ENCODE results near the gene PRH2. TPM values are rescaled to one million over a fixed set of nuclear protein-coding genes. Genes with fewer than 3 reads are reported as not detected.

Gene PRH2
- total and polyA plus RNA-seq, 2 experiments from 2014 or later, result not detected

DNA sequence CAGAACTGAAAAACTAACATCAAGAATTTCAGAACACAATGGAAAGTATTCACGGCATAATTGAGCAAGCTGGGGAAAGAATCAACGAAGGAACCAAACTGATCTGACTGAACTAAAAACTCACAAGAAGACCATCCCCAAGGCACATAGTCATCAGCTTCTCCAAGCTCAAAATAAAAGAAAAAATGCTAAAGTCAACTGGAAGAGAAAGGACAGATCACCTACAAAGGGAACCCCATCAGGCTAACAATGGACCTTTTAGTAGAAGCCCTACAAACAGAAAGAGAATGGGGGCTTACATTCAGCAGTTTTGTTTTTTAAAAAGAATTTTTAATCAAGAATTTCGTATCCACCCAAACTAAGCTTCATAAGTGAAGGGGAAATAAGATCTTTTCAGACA is 45.9 kb downstream of the PRH2 start:
- no peak for TF ChIP-seq EZH2 (IDR thresholded peaks at IDR 0.05; ENCODE audit: borderline replicate concordance)
- TF ChIP-seq, protein P1, sequence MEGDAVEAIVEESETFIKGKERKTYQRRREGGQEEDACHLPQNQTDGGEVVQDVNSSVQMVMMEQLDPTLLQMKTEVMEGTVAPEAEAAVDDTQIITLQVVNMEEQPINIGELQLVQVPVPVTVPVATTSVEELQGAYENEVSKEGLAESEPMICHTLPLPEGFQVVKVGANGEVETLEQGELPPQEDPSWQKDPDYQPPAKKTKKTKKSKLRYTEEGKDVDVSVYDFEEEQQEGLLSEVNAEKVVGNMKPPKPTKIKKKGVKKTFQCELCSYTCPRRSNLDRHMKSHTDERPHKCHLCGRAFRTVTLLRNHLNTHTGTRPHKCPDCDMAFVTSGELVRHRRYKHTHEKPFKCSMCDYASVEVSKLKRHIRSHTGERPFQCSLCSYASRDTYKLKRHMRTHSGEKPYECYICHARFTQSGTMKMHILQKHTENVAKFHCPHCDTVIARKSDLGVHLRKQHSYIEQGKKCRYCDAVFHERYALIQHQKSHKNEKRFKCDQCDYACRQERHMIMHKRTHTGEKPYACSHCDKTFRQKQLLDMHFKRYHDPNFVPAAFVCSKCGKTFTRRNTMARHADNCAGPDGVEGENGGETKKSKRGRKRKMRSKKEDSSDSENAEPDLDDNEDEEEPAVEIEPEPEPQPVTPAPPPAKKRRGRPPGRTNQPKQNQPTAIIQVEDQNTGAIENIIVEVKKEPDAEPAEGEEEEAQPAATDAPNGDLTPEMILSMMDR (IDR thresholded peaks at IDR 0.05; ENCODE audit: poor library complexity), result no peak
- no peak for TF ChIP-seq EZH2phosphoT487 (IDR thresholded peaks at IDR 0.05; ENCODE audit: low read depth, severe bottlenecking, unreplicated experiment)
- Histone ChIP-seq H3K4me3 (no peak overlapping the region), H2AFZ (no peak overlapping the region), H3K36me3 (replicated peaks; ENCODE audit: insufficient read depth, low read depth) (no peaks in the 10 kb centered on the region), H3K9me2 (replicated peaks; ENCODE audit: insufficient read depth) (no peaks in the 10 kb centered on the region), H3K4me1 (ENCODE audit: insufficient read depth) (no peaks in the 10 kb centered on the region), H3K9me3 (ENCODE audit: low read depth) (no peaks in the 10 kb centered on the region), H4K20me1 (ENCODE audit: insufficient read depth, poor library complexity, severe bottlenecking) (no peaks in the 10 kb centered on the region), H3K27ac (no peak overlapping the region), H3K79me2 (peaks cover 21% of the 10 kb centered on the region), H3K4me2 (no peak overlapping the region), H3K27me3 (no peaks in the 10 kb centered on the region)
- WGBS (ENCODE audit: low lambda C conversion rate, missing lambda C conversion rate), result 83% methylated on average over 3 of the region's 3 CpGs
- DNase-seq (ENCODE audit: low spot score), result no peak

DNA sequence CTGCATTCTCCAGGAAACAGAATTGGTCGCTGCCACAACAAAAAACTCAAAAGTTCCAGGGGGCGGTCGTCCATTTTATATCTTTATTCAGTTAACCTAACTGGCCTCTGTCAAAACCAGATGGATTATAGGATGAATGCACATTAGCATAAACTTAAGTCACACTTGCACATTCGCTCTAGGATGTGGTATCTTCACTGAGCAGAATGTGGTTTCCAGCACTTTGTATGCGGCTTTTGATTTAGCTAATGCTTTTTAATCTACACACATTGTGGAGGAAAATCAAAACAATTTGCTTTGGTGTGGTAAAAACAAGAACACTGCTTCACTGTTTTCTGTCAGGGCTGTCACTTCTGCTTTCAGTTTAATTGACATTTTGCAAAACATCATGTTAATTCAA is 53.2 kb downstream of the PRH2 start:
- H3K4me1 ChIP-seq (ENCODE audit: insufficient read depth), result no peaks in the 10 kb centered on the region
- 95% methylated on average over 5 of the region's 5 CpGs for WGBS (ENCODE audit: low lambda C conversion rate, missing lambda C conversion rate)
- no peaks in the 10 kb centered on the region for H4K20me1 ChIP-seq (ENCODE audit: insufficient read depth, poor library complexity, severe bottlenecking)
- no peak for DNase-seq (ENCODE audit: low spot score)
- no peak overlapping the region for H2AFZ ChIP-seq
- H3K27ac ChIP-seq, result no peak overlapping the region
- no peaks in the 10 kb centered on the region for H3K36me3 ChIP-seq (replicated peaks; ENCODE audit: insufficient read depth, low read depth)
- no peak for TF ChIP-seq EZH2 (IDR thresholded peaks at IDR 0.05; ENCODE audit: borderline replicate concordance)
- no peak for TF ChIP-seq EZH2phosphoT487 (IDR thresholded peaks at IDR 0.05; ENCODE audit: low read depth, severe bottlenecking, unreplicated experiment)
- TF ChIP-seq, protein P1 (IDR thresholded peaks at IDR 0.05; ENCODE audit: poor library complexity), result no peak
- H3K79me2 ChIP-seq, result peaks cover 11% of the 10 kb centered on the region
- no peaks in the 10 kb centered on the region for H3K27me3 ChIP-seq
- H3K4me3 ChIP-seq, result no peak overlapping the region
- no peak overlapping the region for H3K4me2 ChIP-seq
- H3K9me2 ChIP-seq (replicated peaks; ENCODE audit: insufficient read depth), result no peaks in the 10 kb centered on the region
- H3K9me3 ChIP-seq (ENCODE audit: low read depth), result no peaks in the 10 kb centered on the region

Other genes with a start within 250 kb of the PRH2 start
- 66.7 and 83.4 TPM in 2 replicates for gene YBX3, start 205.9 kb upstream of the PRH2 start, total RNA-seq
- 218 and 237 TPM in 2 replicates for gene YBX3, start 205.9 kb upstream of the PRH2 start, polyA plus RNA-seq
- gene TAS2R7, start 126.6 kb upstream of the PRH2 start, total RNA-seq, result not detected in 2 replicates
- gene TAS2R7, start 126.6 kb upstream of the PRH2 start, polyA plus RNA-seq, result not detected in 2 replicates
- gene TAS2R8, start 122.0 kb upstream of the PRH2 start, total RNA-seq, result not detected in 2 replicates
- gene TAS2R8, start 122.0 kb upstream of the PRH2 start, polyA plus RNA-seq, result not detected in 2 replicates
- gene TAS2R9, start 119.1 kb upstream of the PRH2 start, total RNA-seq, result 0.13 TPM in 1 of 2 replicates, not detected in the other
- gene TAS2R9, start 119.1 kb upstream of the PRH2 start, polyA plus RNA-seq, result not detected in 2 replicates
- 1.5 and 1.8 TPM in 2 replicates for gene TAS2R10, start 102.9 kb upstream of the PRH2 start, total RNA-seq
- gene TAS2R10, start 102.9 kb upstream of the PRH2 start, polyA plus RNA-seq, result not detected in 2 replicates
- 2.5 and 6.4 TPM in 2 replicates for gene PRR4, start 79.8 kb upstream of the PRH2 start, total RNA-seq
- 3.6 and 3.9 TPM in 2 replicates for gene PRR4, start 79.8 kb upstream of the PRH2 start, polyA plus RNA-seq
- 17.5 and 19.0 TPM in 2 replicates for gene PRH1, start 45.0 kb upstream of the PRH2 start, total RNA-seq
- 12.3 and 25.4 TPM in 2 replicates for gene PRH1, start 45.0 kb upstream of the PRH2 start, polyA plus RNA-seq
- 2.1 and 3.2 TPM in 2 replicates for gene TAS2R13, start 19.7 kb upstream of the PRH2 start, total RNA-seq
- not detected in 2 replicates for gene TAS2R13, start 19.7 kb upstream of the PRH2 start, polyA plus RNA-seq
- 5.6 and 6.6 TPM in 2 replicates for gene TAS2R14, start 10.0 kb downstream of the PRH2 start, total RNA-seq
- gene TAS2R14, start 10.0 kb downstream of the PRH2 start, polyA plus RNA-seq, result 0.59 and 0.64 TPM in 2 replicates
- 1.5 and 2.0 TPM in 2 replicates for gene TAS2R50, start 57.7 kb downstream of the PRH2 start, total RNA-seq
- not detected in 2 replicates for gene TAS2R50, start 57.7 kb downstream of the PRH2 start, polyA plus RNA-seq
- 5.1 and 6.3 TPM in 2 replicates for gene TAS2R20, start 69.1 kb downstream of the PRH2 start, total RNA-seq
- gene TAS2R20, start 69.1 kb downstream of the PRH2 start, polyA plus RNA-seq, result 0.36 and 0.41 TPM in 2 replicates
- gene TAS2R19, start 93.4 kb downstream of the PRH2 start, total RNA-seq, result 4.4 and 7.4 TPM in 2 replicates
- 0.16 and 1.4 TPM in 2 replicates for gene TAS2R19, start 93.4 kb downstream of the PRH2 start, polyA plus RNA-seq
- 6.2 and 9.4 TPM in 2 replicates for gene TAS2R31, start 102.2 kb downstream of the PRH2 start, total RNA-seq
- gene TAS2R31, start 102.2 kb downstream of the PRH2 start, polyA plus RNA-seq, result 0.17 TPM in 1 of 2 replicates, not detected in the other
- 2.6 and 2.9 TPM in 2 replicates for gene TAS2R46, start 133.1 kb downstream of the PRH2 start, total RNA-seq
- gene TAS2R46, start 133.1 kb downstream of the PRH2 start, polyA plus RNA-seq, result not detected in 2 replicates
- gene TAS2R43, start 163.1 kb downstream of the PRH2 start, total RNA-seq, result 2.6 and 2.8 TPM in 2 replicates
- 0.44 and 0.69 TPM in 2 replicates for gene TAS2R43, start 163.1 kb downstream of the PRH2 start, polyA plus RNA-seq
- gene TAS2R30, start 205.4 kb downstream of the PRH2 start, total RNA-seq, result 5.9 and 6.7 TPM in 2 replicates
- gene TAS2R30, start 205.4 kb downstream of the PRH2 start, polyA plus RNA-seq, result 0.08 TPM in 1 of 2 replicates, not detected in the other
- 12.5 and 13.1 TPM in 2 replicates for gene SMIM10L1, start 242.0 kb downstream of the PRH2 start, total RNA-seq
- 8.8 and 11.5 TPM in 2 replicates for gene SMIM10L1, start 242.0 kb downstream of the PRH2 start, polyA plus RNA-seq